ENCODE results near the gene ASAP2. TPM values are rescaled to one million over a fixed set of nuclear protein-coding genes. Genes with fewer than 3 reads are reported as not detected.

The ASAP2 gene
- total RNA-seq, 4 donors from 2014 or later: 33.2 to 62.1 (median 54.5) TPM

DNA sequence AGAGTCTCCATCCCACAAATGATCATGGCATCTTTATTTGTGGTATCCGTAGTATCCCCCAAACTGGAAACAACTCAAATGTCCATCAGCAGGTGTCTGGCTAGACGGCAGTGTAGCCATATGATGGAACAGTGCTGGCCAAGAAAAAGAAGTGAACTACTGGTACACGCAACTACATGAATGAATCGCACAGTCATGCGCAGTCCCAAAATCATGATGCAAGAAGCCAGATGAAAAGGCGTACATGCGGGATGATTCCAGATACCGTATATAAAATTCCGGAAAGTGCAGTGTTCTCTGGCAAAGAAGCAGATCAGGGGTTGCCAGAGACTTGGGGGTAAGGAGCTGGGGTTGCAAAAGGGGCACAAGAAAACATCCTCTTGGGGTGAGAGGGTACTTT lies 102.5 kb downstream of the ASAP2 start:
- in situ Hi-C loops (cut with MboI; ENCODE audit: low pct_ligation_motif_present in 1 of 4, low pct_unique_long_range_greater_than_20kb in 1 of 4, low sequenced_read_pairs in 3 of 4) (no loop called here), intact Hi-C loops (cut with DNase I; ENCODE audit: low total_unique reads) (no loop called here)
- Histone ChIP-seq H3K4me1 (peaks cover 16 to 34% (median 24%) of the 10 kb centered on the region in 4 donors), H3K4me3 (no peak overlapping the region), H3K27ac (peak overlapping the region in 1 of 4 donors; percentile 23), H3K9me3 (no peaks in the 10 kb centered on the region), H3K27me3 (no peaks in the 10 kb centered on the region), H3K36me3 (no peaks in the 10 kb centered on the region)
- TF ChIP-seq, protein P1, sequence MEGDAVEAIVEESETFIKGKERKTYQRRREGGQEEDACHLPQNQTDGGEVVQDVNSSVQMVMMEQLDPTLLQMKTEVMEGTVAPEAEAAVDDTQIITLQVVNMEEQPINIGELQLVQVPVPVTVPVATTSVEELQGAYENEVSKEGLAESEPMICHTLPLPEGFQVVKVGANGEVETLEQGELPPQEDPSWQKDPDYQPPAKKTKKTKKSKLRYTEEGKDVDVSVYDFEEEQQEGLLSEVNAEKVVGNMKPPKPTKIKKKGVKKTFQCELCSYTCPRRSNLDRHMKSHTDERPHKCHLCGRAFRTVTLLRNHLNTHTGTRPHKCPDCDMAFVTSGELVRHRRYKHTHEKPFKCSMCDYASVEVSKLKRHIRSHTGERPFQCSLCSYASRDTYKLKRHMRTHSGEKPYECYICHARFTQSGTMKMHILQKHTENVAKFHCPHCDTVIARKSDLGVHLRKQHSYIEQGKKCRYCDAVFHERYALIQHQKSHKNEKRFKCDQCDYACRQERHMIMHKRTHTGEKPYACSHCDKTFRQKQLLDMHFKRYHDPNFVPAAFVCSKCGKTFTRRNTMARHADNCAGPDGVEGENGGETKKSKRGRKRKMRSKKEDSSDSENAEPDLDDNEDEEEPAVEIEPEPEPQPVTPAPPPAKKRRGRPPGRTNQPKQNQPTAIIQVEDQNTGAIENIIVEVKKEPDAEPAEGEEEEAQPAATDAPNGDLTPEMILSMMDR (IDR thresholded peaks at IDR 0.05): no peak
- no peak for TF ChIP-seq POLR2A (IDR thresholded peaks at IDR 0.05)
- TF ChIP-seq EP300 (IDR thresholded peaks at IDR 0.05; ENCODE audit: low read depth): no peak
- TF ChIP-seq POLR2AphosphoS5 (IDR thresholded peaks at IDR 0.05): no peak
- WGBS, 2 donors (ENCODE audit: low coverage in 1 of 2): 93 to 97% methylated on average over 9 of the region's 9 CpGs
- DNase-seq: no peak

- Histone ChIP-seq H3K4me1 (peaks cover 16 to 34% (median 24%) of the 10 kb centered on the region in 4 donors), H3K27ac (peak overlapping the region; percentile 70 to 84 (median 79)), H3K4me3 (no peak overlapping the region), H3K27me3 (no peaks in the 10 kb centered on the region), H3K36me3 (no peaks in the 10 kb centered on the region), H3K9me3 (no peaks in the 10 kb centered on the region)
- TF ChIP-seq, protein P1 (IDR thresholded peaks at IDR 0.05): no peak
- TF ChIP-seq POLR2A (IDR thresholded peaks at IDR 0.05) (no peak), EP300 (IDR thresholded peaks at IDR 0.05; ENCODE audit: low read depth) (no peak), POLR2AphosphoS5 (IDR thresholded peaks at IDR 0.05) (peak in 1 of 3 donors; percentile 31)
- WGBS, 2 donors (ENCODE audit: low coverage in 1 of 2): 20 to 35% methylated on average over 1 of the region's 1 CpG
- peak; percentile 53 for DNase-seq
- in situ Hi-C loops (cut with MboI; ENCODE audit: low pct_ligation_motif_present in 1 of 4, low pct_unique_long_range_greater_than_20kb in 1 of 4, low sequenced_read_pairs in 3 of 4): no loop called here
- intact Hi-C loops (cut with DNase I; ENCODE audit: low total_unique reads): no loop called here
Observed at GRCh38 chr2:9310377-9310776, 103.8 kb downstream of the ASAP2 start.

DNA sequence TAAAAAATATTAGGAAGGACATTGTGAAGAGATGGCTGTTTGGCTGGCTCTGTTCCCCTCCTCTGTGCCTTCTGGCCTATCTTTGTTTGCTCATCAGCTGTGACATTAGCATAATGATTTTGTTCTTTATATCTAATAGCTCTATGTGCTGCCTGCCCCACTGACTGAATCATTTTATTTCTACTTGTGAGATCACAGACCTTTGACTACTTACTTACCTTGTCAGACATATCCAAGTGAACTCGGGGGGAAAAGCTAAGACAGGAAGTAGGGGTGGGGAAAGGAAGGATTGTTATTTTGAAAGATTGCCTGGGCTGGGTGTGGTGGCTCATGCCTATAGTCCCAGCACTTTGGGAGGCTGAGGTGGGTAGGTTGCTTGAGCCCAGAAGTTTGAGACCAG lies 104.2 kb downstream of the ASAP2 start:
- Histone ChIP-seq H3K4me3 (no peak overlapping the region), H3K27ac (peak overlapping the region; percentile 70 to 84 (median 79)), H3K9me3 (no peaks in the 10 kb centered on the region), H3K36me3 (no peaks in the 10 kb centered on the region), H3K27me3 (no peaks in the 10 kb centered on the region), H3K4me1 (peaks cover 16 to 34% (median 24%) of the 10 kb centered on the region in 4 donors)
- no peak for TF ChIP-seq POLR2A (IDR thresholded peaks at IDR 0.05)
- TF ChIP-seq, protein P1 (IDR thresholded peaks at IDR 0.05): no peak
- WGBS, 2 donors (ENCODE audit: low coverage in 1 of 2): 8% methylated on average over 1 of the region's 1 CpG; no CpG with 5 or more reads in 1 of the 2 donors
- intact Hi-C loops (cut with DNase I; ENCODE audit: low total_unique reads) (no loop called here), in situ Hi-C loops (cut with MboI; ENCODE audit: low pct_ligation_motif_present in 1 of 4, low pct_unique_long_range_greater_than_20kb in 1 of 4, low sequenced_read_pairs in 3 of 4) (no loop called here)
- no peak for DNase-seq

- Histone ChIP-seq H3K9me3 (no peaks in the 10 kb centered on the region), H3K36me3 (no peaks in the 10 kb centered on the region), H3K4me1 (peaks cover 16 to 34% (median 24%) of the 10 kb centered on the region in 4 donors), H3K27me3 (no peaks in the 10 kb centered on the region), H3K4me3 (no peak overlapping the region), H3K27ac (peak overlapping the region; percentile 70 to 84 (median 79))
- WGBS, 2 donors (ENCODE audit: low coverage in 1 of 2): 64% methylated on average over 12 of the region's 12 CpGs; no CpG with 5 or more reads in 1 of the 2 donors
- in situ Hi-C loops (cut with MboI; ENCODE audit: low pct_ligation_motif_present in 1 of 4, low pct_unique_long_range_greater_than_20kb in 1 of 4, low sequenced_read_pairs in 3 of 4): no loop called here
- TF ChIP-seq POLR2AphosphoS5 (IDR thresholded peaks at IDR 0.05): peak; percentile 31 to 69 (median 39)
- TF ChIP-seq, protein P1 (IDR thresholded peaks at IDR 0.05): no peak
- intact Hi-C loops (cut with DNase I; ENCODE audit: low total_unique reads): no loop called here
- peak; percentile 29 for DNase-seq
Observed at GRCh38 chr2:9311488-9311887, 104.9 kb downstream of the ASAP2 start.

Data from transverse colon (tissue), 4 donors.